ENCODE results near the gene SLC2A9.

The SLC2A9 gene

GRCh38 chr4:10020871-10021652 lies at the start of gene SLC2A9:
SLC2A9 (minus strand) TSS chr4:10021497; CDS start chr4:10021429, 68 bp downstream.
- no peak within 1 kb of the TSS for H3K4me3 ChIP-seq (ENCODE audit: low read depth, low read length)

- no peak overlapping the region for H3K4me3 ChIP-seq (ENCODE audit: low read depth, low read length)
Measured at GRCh38 chr4:10069075-10069642, 47.9 kb upstream of the SLC2A9 start.

DNA sequence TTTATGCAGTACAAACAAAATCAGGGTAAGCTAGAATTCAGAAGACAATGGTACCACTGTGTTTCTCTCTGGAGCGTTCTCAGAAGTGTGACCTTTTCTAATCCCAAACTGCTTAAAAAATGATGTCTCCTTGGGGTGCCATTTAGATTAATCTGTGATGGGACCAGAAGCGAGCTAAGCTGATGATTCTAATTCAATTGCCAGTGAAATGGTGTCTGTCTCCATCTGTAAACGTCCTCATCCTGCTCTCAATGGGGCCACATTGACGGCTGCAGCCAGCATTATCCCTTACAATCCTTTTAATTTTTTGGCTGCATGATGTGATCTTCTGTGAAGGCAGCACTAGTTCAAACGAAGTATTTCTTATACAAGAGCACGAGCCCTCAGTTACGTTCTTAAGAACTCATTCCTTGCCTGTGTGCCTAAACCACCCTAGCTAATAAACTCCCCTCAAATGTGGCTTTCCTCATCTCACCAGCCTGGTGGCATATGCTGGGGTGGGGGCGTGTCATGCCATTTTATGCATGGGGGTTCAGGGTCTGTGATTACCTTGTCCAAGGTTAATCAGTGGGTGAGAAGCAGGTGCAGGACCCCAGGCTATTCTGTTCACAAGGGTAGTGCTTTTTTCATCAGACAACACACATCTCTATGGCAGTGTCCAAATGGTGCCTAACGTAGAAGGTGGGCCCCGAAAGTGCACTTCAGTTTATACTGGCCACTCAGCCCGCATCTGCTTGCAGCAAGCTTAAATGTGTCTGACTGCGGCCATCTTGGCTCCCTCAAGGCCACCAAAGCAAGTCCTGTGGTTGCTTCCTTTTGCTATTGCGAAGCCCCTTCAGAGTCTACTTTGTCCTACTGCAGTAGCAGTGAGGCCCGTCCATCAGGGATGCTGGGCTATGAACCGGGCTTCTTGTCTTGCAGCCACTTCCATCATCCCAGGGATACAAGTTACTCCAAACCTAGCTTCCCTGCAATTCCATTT lies 45.7 kb upstream of the SLC2A9 start:
- no peak overlapping the region for H3K4me3 ChIP-seq (ENCODE audit: low read depth, low read length)

DNA sequence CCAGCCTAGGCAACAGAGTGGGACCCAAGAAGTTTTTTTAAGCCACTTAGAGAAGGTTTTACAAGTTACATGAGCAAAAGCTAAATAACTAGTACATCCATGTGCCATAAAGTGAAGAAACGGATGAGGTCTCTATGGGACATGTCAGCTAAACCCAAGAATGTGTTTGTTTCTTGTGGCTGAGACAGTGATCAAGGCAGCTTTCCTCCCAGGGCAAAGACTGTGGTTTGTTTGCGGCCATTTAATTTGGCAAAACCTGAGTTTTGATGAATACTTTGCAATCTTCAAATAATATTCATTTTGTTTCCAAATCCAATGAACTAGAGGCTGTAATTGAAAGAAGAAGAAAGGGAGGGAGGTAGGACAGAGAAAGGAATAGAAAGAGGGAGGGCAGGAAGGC lies 44.9 kb upstream of the SLC2A9 start:
- H3K4me3 ChIP-seq (ENCODE audit: low read depth, low read length), result no peak overlapping the region

DNA sequence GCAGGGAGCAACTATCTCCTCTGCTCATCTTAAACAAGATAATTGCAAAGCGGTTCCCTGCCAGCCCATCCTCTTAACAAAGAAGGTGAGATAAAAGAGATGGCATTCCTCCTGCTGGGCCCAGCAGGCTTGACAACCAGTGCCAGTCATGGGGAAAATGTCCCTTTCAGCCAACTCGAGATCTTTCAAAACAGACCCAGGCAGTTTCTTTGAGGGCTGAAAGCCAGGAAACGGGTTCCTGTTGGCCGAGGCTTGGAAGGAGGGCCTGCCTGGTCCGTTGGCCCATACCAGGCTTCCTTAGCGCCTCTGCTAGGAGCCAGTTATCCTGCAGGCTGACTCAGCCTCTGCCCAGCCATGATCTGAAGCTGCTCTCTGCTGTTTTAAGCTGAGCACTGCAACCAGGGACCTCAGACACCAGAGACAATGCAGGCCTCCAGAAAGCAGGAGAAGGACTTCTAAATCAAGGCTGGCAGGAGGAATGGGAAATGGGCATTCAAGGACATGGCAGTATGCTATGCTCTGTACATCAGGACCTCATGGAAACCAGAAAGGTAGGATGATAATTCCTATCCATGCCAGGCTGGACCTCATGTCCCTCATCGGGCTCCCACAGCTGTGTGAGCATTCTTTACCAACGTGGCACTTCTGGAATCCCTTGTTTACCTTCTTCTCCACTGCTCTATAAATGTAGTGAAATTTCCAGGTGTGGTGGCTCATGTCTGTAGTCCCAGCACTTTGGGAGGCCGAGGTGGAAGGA lies 42.4 kb upstream of the SLC2A9 start:
- no peak overlapping the region for H3K4me3 ChIP-seq (ENCODE audit: low read depth, low read length)

DNA sequence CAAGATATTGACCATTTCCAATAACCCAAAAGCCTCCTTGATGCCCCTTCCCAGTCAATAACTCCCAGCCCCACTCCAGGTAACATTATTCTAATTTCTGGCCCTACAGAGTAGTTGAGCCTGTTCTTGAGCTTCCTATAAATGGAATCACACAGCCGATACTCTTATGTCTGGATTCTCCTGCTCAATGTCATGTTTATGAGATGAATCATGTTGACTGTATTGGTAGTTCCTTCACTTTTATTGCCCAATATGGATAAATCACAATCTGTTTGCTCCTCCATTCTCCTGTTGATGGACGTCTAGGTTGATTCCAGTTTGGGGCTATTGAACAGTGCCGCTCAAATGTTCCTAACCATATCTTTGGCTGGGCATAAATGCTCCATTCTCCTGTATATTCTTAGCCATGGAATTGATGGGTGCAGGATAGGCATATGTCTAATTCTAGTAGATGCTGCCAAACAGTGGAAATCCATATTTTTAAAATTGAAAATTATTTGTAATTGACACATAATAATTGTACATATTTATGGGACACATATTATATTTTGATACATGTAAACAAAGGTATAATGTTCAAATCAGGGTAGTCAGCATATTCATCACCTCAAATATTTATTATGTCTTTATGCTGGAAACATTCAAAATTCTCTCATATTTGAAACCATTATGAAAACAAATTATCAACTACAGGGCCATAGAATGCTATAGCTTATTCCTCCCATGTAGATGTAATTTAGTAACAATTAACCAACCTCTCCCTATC lies 40.5 kb upstream of the SLC2A9 start:
- no peak overlapping the region for H3K4me3 ChIP-seq (ENCODE audit: low read depth, low read length)

DNA sequence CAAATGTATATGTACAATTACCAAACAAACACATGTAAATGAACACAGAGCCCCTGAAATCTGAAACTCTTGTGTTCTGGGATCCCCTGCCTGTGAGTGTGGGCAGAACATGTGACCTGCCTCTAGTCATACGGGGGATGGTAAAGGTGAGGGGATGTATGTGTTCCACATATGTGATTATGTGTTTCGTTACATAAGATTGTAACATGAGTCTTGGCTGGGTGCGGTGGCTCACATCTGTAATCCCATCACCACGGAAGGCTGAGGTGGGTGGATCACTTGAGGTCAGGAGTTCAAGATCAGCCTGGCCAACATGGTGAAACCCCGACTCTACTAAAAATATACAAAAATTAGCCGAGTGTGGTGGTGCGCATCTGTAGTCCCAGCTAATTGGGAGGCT lies 37.1 kb upstream of the SLC2A9 start:
- H3K4me3 ChIP-seq (ENCODE audit: low read depth, low read length), result no peak overlapping the region

DNA sequence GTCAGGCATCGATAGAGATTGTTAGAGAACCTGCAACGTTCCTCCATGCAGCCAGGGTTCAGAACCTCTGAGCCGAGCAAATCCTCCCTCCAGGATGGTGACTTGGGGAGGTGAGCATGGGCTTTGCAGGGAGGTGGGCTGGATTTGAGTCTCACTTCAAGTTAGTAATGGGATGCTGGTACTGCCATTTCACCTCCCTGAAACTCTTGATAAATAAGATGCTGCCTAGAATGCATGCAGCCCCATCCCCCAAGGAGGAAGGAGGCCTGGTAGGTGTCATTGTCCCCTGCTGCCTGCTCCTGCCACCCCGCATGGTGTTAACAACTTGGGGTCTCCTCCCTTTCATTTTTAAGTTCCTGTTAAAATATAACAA lies 35.7 kb upstream of the SLC2A9 start:
- no peak overlapping the region for H3K4me3 ChIP-seq (ENCODE audit: low read depth, low read length)

GRCh38 chr4:10056334-10057022 lies 35.2 kb upstream of the SLC2A9 start:
- H3K4me3 ChIP-seq (ENCODE audit: low read depth, low read length), result no peak overlapping the region

DNA sequence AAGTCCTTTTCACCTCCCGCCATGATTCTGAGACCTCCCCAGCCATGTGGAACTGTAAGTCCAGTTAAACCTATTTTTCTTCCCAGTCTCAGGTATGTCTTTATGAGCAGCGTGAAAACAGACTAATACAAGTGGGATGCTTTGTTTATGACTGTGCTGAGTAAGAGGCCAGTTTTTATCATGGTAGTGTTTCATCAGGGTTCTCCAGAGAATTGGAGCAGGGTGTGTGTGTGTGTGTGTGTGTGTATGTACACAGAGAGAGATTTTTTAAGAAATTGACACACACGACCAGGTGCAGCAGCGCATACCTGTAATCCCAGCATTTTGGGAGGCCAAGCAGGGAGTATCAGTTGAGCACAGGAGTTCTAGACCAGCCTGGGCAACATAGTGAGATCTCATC lies 34.6 kb upstream of the SLC2A9 start:
- H3K4me3 ChIP-seq (ENCODE audit: low read depth, low read length), result no peak overlapping the region

- H3K4me3 ChIP-seq (ENCODE audit: low read depth, low read length), result no peak overlapping the region
Measured at GRCh38 chr4:10054571-10055041, 33.3 kb upstream of the SLC2A9 start.

DNA sequence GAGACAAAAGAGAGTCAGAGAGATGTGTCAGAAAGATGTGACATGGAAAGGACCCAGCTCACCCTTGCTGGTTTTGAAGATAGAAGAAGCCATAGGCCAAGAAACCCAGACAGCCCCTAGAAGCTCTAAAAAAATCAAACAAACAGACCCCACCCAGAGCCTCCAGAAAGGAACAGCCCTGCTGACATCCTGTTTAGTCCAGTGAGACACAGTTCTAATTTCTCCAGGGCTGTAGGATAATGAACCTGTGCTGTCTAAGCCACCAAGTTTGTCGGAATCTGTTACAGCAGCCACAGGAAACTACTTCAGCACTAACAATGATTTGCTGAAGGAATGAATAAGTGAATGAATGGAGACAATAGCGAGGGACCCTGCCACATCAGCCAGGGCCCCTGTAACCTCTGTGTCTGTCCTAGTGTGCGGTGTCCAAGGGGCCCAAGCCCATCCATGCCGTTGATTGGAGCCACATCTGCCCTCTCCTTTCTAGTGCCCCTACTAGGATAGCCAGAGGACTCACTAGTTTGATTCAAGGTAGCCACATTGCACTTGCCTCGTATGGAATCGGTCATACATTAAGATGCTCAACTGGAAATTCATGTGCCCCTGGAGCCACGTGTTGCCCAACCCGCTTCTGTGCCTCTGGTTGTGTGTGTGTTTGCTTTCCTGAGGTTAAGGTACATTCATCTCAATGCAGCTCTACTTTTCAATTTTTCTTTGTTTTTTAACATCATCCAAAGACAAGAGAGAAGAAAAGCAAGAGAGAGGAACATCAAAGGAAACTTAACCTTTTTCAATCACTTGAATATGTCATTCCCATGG lies 32.5 kb upstream of the SLC2A9 start:
- no peak overlapping the region for H3K4me3 ChIP-seq (ENCODE audit: low read depth, low read length)

GRCh38 chr4:10051517-10052135 lies 30.3 kb upstream of the SLC2A9 start:
- H3K4me3 ChIP-seq (ENCODE audit: low read depth, low read length), result no peak overlapping the region

GRCh38 chr4:10050721-10051120 lies 29.4 kb upstream of the SLC2A9 start:
- H3K4me3 ChIP-seq (ENCODE audit: low read depth, low read length), result no peak overlapping the region

DNA sequence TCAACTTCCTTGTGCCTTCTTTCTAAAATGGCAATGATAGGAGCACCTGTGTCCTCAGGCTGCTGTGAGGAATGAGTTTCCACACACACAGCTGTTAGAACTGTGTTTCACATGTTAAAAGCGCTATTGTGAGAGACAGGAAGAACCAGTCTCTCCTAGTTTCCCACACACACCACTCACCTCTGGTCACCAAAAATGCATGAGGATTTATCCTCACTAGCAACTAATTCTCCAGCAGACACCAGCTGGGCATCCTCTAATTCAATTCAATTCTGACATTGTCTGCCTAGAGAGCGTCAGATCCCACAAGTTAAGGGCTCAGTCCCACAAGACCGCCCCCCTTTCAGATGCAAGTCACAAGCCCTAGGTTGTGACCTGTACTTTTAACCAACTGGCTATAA lies 29.0 kb upstream of the SLC2A9 start:
- H3K4me3 ChIP-seq (ENCODE audit: low read depth, low read length), result no peak overlapping the region

DNA sequence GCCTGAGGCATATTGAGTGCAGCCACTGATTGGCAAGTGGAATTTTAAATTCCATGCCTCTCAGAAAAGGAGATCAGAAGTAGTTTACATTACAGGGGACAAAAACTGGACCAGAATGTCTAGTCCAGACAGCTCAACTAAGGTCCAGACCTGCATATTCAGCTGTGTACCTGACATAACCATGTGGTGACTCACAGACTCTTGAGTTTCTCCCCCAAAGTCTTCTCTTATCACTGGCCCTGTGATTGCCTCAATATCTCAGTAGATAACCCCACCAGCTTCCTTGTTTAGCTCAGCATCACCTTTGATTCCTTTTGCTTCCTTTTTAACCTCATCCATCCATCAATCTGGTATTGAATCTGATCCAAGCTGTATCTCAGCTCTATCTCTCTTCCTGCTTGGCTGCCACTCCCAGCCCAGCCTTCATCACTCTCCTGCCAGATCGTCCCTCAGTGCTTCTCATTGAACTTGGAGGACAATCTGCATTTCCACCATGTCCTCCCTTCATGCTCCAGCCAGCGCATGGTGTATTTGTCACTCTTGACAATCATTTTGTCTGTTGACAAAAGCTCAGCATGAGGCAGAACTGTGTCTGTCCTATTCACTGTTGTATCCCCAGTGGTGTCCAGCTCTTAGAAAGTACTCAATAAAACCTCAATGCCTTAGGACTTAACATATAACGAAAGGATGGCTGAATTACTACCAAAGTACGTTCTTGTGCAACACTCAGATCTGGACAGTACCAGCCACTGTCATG lies 27.8 kb upstream of the SLC2A9 start:
- no peak overlapping the region for H3K4me3 ChIP-seq (ENCODE audit: low read depth, low read length)

DNA sequence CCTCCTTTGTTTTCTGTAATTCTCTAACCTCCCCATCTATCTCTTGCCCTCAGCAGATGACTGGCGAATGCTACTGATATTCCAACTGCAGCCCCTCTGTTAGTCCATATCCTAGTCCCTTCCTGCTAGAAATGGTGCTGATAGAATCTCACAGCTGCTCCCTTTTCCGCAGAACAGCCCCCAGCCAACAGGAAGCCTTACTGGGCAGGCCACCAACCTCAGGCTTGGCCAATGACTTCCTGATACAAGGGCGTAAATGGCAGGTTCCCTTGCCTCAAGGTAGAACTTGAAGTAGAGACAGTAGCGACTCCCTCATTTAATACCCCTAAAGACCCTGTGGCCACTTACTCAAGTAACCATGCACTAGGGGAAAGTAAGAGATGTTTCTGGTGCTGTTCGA lies 26.7 kb upstream of the SLC2A9 start:
- H3K4me3 ChIP-seq (ENCODE audit: low read depth, low read length), result no peak overlapping the region

Measured in iPS-11a (cell line).